WTC11 (cell line): ENCODE data around the gene ACVR1. TPM values are rescaled to one million over a fixed set of nuclear protein-coding genes. Genes with fewer than 3 reads are reported as not detected.

ENCODE experiments used
- ATAC-seq: fragments of 200-7000 bp; cut with Tn5 transposase; 2 replicates; pipeline ENCODE4 v1.10.0; 2021; ENCODE audit warnings: mild to moderate bottlenecking, moderate library complexity
- CTCF ChIA-PET: fragments of 300-600 bp; sonication (Branson Sonifier 250); formaldehyde crosslinking; loops from one replicate; lab custom pipeline; 2021; ENCODE audit warnings: antibody characterized with exemption; lab: Charles Lee
- POLR2A ChIA-PET: fragments of 350-600 bp; sonication (Branson Sonifier 250); formaldehyde crosslinking; loops from one replicate; lab custom pipeline; 2021; ENCODE audit warnings: antibody characterized with exemption; lab: Charles Lee
- DNase-seq: peaks from one replicate; pipeline ENCODE4 v3.0.0; 2021; ENCODE audit warnings: low spot score
- H3K27ac Mint-ChIP-seq: 2 replicates; pipeline ENCODE4 v1.8.0; 2021; ENCODE audit warnings: mixed read lengths
- H3K27me3 Mint-ChIP-seq: 2 replicates; pipeline ENCODE4 v1.8.0; 2021; ENCODE audit warnings: low read depth, mild to moderate bottlenecking, moderate library complexity, mixed read lengths
- H3K36me3 Mint-ChIP-seq: 2 replicates; pipeline ENCODE4 v1.8.0; 2021; ENCODE audit warnings: mixed read lengths
- H3K4me1 Mint-ChIP-seq: 2 replicates; pipeline ENCODE4 v1.8.0; 2022; ENCODE audit warnings: mixed read lengths
- H3K4me3 Mint-ChIP-seq: 2 replicates; pipeline ENCODE4 v1.8.0; 2021; ENCODE audit warnings: mild to moderate bottlenecking, moderate library complexity, mixed read lengths
- H3K9me3 Mint-ChIP-seq: 2 replicates; pipeline ENCODE4 v1.8.0; 2021; ENCODE audit warnings: mixed read lengths
- ATF3 ChIP-seq: sonication (generic); formaldehyde crosslinking; conservative IDR thresholded peaks from 2 replicates; pipeline ENCODE4 v1.8.1; 2022; ENCODE audit warnings: mild to moderate bottlenecking, missing genetic modification reagents
- CTCF ChIP-seq: fragments of 200-600 bp; IDR thresholded peaks from 2 replicates; pipeline ENCODE4 v1.8.0; 2022; ENCODE audit warnings: antibody characterized with exemption
- E2F5 ChIP-seq: sonication (generic); formaldehyde crosslinking; IDR thresholded peaks from 2 replicates; pipeline ENCODE4 v1.8.1; 2022; ENCODE audit warnings: mild to moderate bottlenecking, moderate library complexity, missing genetic modification reagents
- FOXP1 ChIP-seq: sonication (generic); formaldehyde crosslinking; IDR thresholded peaks from 2 replicates; pipeline ENCODE4 v1.8.0; 2022; ENCODE audit warnings: missing genetic modification reagents, mild to moderate bottlenecking, moderate library complexity, borderline replicate concordance
- FOXP4 ChIP-seq: sonication (generic); formaldehyde crosslinking; IDR thresholded peaks from 2 replicates; pipeline ENCODE4 v1.8.0; 2022; ENCODE audit warnings: mild to moderate bottlenecking, missing genetic modification reagents
- GRHL2 ChIP-seq: fragments of 250-450 bp; sonication (Bioruptor Pico); IDR thresholded peaks from 2 replicates; pipeline ENCODE4 v1.8.0; 2022; ENCODE audit warnings: mild to moderate bottlenecking, moderate library complexity; ENCODE audit not compliant: insufficient replicate concordance, severe bottlenecking
- HMGXB4 ChIP-seq: sonication (generic); formaldehyde crosslinking; IDR thresholded peaks from 2 replicates; pipeline ENCODE4 v1.8.1; 2023; ENCODE audit warnings: mild to moderate bottlenecking, moderate library complexity, missing genetic modification reagents
- KAT7 ChIP-seq: sonication (generic); formaldehyde crosslinking; IDR thresholded peaks from 2 replicates; pipeline ENCODE4 v1.8.1; 2023; ENCODE audit warnings: missing genetic modification reagents, mild to moderate bottlenecking, borderline replicate concordance
- MAX ChIP-seq: sonication (generic); formaldehyde crosslinking; IDR thresholded peaks from 2 replicates; pipeline ENCODE4 v1.8.0; 2022; ENCODE audit warnings: mild to moderate bottlenecking, missing genetic modification reagents
- PRDM15 ChIP-seq: sonication (generic); formaldehyde crosslinking; IDR thresholded peaks from 2 replicates; pipeline ENCODE4 v1.8.0; 2022; ENCODE audit warnings: missing genetic modification reagents
- PRRX2 ChIP-seq: fragments of 250-450 bp; sonication (Bioruptor Pico); IDR thresholded peaks from 2 replicates; pipeline ENCODE4 v1.8.0; 2021; ENCODE audit warnings: mild to moderate bottlenecking
- ZBTB21 ChIP-seq: sonication (generic); formaldehyde crosslinking; IDR thresholded peaks from 2 replicates; pipeline ENCODE4 v1.8.1; 2023; ENCODE audit warnings: mild to moderate bottlenecking, missing genetic modification reagents, borderline replicate concordance
- ZMAT4 ChIP-seq: fragments of 250-450 bp; sonication (Bioruptor Pico); IDR thresholded peaks from 2 replicates; pipeline ENCODE4 v1.9.0; 2021; ENCODE audit warnings: mild to moderate bottlenecking
- total RNA-seq: library from RNA; stranded (reverse); gene quantifications from 3 replicates; pipeline ENCODE4 v1.2.3, GENCODE V29; 2021

Gene ACVR1
- total RNA-seq, 1 experiment from 2014 or later: 19.2 TPM

- Mint-ChIP-seq H3K36me3 (no peaks in the 10 kb centered on the region; the same call in 1 of the 2 replicates), H3K4me3 (no peak overlapping the region), H3K9me3 (no peaks in the 10 kb centered on the region), H3K4me1 (peaks cover 32% of the 10 kb centered on the region), H3K27ac (no peak overlapping the region; the same call in 1 of the 2 replicates), H3K27me3 (no peaks in the 10 kb centered on the region)
- ChIA-PET POLR2A (no interaction called here), CTCF (interaction anchor here (1.2 to 1.5 kb wide), 2 partner anchors 28 to 161 kb away, joined by 3 to 4 read pairs; no protein-coding TSS in a partner anchor)
- no peak for TF ChIP-seq ATF3 (CRISPR knock-in tag)
- no peak for TF ChIP-seq ZBTB21 (CRISPR knock-in tag)
- TF ChIP-seq CTCF: no peak
- TF ChIP-seq PRDM15 (CRISPR knock-in tag): no peak
- no peak for TF ChIP-seq MAX (CRISPR knock-in tag)
- no peak for TF ChIP-seq FOXP4 (CRISPR knock-in tag)
- TF ChIP-seq PRRX2 (CRISPR knock-in tag): no peak
- DNase-seq (no peak), ATAC-seq (no peak)
Observed at GRCh38 chr2:157789933-157790511, 86.1 kb downstream of the ACVR1 start.

- no peak for TF ChIP-seq HMGXB4
- TF ChIP-seq FOXP1 (CRISPR knock-in tag): no peak
- TF ChIP-seq E2F5 (CRISPR knock-in tag): no peak
- no peak for TF ChIP-seq ZMAT4
- no peak for TF ChIP-seq KAT7 (CRISPR knock-in tag)
- no peak for TF ChIP-seq GRHL2 (CRISPR knock-in tag)
- no peak for TF ChIP-seq ZBTB21 (CRISPR knock-in tag)
- TF ChIP-seq FOXP4 (CRISPR knock-in tag): no peak
- TF ChIP-seq, all 79 proteins: peak for 0
- Mint-ChIP-seq H3K9me3 (no peaks in the 10 kb centered on the region), H3K27ac (no peak overlapping the region), H3K27me3 (no peaks in the 10 kb centered on the region), H3K4me1 (peaks cover 39% of the 10 kb centered on the region), H3K36me3 (no peaks in the 10 kb centered on the region; the same call in 1 of the 2 replicates), H3K4me3 (no peak overlapping the region)
- DNase-seq (no peak), ATAC-seq (no peak)
- CTCF ChIA-PET: interaction anchor here (1.2 kb wide), 1 partner anchor 160 kb away, joined by 4 read pairs; no protein-coding TSS in a partner anchor
- POLR2A ChIA-PET: no interaction called here
Observed at GRCh38 chr2:157789256-157789655, 86.9 kb downstream of the ACVR1 start.
